DMS 273 (cell line): ENCODE data around the gene ERCC1.

Experiments
- DNase-seq: peaks from one replicate; lab custom pipeline; 2025; ENCODE audit not compliant: unreplicated experiment; lab: John Stamatoyannopoulos, UW

Gene ERCC1

GRCh38 chr19:45368737-45369340 lies 54.9 kb downstream of the ERCC1 start:
- DNase-seq, result no peak

GRCh38 chr19:45368127-45368526 lies 55.6 kb downstream of the ERCC1 start:
- DNase-seq, result no peak

GRCh38 chr19:45364696-45365095 lies 59.0 kb downstream of the ERCC1 start:
- no peak for DNase-seq

DNA sequence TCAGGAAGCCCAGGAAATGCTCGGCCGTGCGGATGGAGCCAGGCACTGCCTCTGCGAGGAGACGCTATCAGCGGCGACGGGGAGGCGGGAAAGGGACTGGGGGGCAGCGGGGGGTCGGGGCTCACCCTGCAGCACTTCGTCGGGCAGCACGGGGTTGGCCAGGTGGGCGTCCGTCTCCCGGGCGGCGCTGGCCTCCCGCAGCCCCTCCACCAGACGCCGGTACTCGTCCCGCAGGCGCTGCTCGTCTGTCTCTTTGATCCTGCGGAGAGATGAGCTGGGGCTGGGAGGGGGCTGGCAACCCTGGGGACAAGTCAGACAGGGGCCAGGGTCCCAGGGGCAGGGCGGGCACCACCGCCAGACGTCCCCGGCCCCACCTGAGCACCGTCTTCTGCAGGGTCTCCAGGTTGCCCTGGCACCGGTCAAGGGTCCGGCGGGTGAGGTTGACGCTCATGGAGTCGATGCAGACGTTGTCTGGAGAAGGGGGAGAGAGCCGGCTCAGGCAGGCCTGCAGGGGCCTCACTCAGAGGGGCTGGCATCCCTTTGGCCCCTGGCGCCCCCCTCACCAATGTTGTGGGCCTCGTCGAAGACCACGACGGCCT lies 59.8 kb downstream of the ERCC1 start:
- DNase-seq, result no peak

DNA sequence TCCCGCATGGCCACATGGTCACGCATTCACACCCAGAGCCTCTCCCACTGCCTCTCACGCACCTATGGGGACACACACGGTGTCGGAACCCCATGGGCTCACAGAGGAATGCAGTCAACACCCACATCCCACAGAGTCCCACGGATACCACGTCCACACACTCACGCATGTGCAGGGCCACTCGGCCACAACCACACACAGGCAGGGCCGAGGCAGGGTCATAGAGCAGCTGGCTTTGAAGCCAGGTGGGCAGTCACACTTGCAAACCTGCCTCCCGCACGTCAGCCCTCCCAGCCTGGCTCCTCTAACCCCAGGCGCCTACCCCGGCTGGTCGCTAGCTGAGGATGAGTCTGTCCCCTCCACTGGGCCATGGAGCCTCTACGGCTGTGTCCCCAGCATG lies 61.4 kb downstream of the ERCC1 start:
- no peak for DNase-seq

GRCh38 chr19:45361608-45362007 lies 62.1 kb downstream of the ERCC1 start:
- no peak for DNase-seq

GRCh38 chr19:45358213-45358792 lies 65.4 kb downstream of the ERCC1 start:
- DNase-seq, result no peak

- no peak for DNase-seq
These were observed 66.3 kb downstream of the ERCC1 start for GRCh38 chr19:45357445-45357783.
